IPS-15b (cell line): ENCODE results near the gene FCHO1.
A peak's percentile ranks its signal among the peaks of the same experiment; 100 is the strongest.

ENCODE experiments used
- H3K27me3 ChIP-seq: one replicate; pipeline ENCODE4 v1.6.1; 2013; ENCODE audit warnings: low read length; ENCODE audit not compliant: control insufficient read depth, insufficient read depth
- H3K36me3 ChIP-seq: one replicate; pipeline ENCODE4 v1.6.1; 2013; ENCODE audit warnings: low read length; ENCODE audit not compliant: control insufficient read depth, insufficient read depth
- H3K4me1 ChIP-seq: one replicate; pipeline ENCODE4 v1.6.1; 2013; ENCODE audit warnings: mild to moderate bottlenecking, low read length; ENCODE audit not compliant: control insufficient read depth, insufficient read depth
- H3K4me3 ChIP-seq: one replicate; pipeline ENCODE4 v1.5.1; 2013; ENCODE audit warnings: low read depth, low read length
- H3K9ac ChIP-seq: one replicate; pipeline ENCODE4 v1.6.1; 2013; ENCODE audit warnings: low read depth, mild to moderate bottlenecking, low read length
- H3K9me3 ChIP-seq: one replicate; pipeline ENCODE4 v1.6.1; 2013; ENCODE audit warnings: mild to moderate bottlenecking, low read length; ENCODE audit not compliant: control insufficient read depth, insufficient read depth

Gene FCHO1

GRCh38 chr19:17755443-17755890 lies 4.2 kb downstream of the FCHO1 start:
- no peak overlapping the region for H3K4me3 ChIP-seq
- no peaks in the 10 kb centered on the region for H3K36me3 ChIP-seq
- H3K4me1 ChIP-seq: no peaks in the 10 kb centered on the region
- H3K9me3 ChIP-seq: no peaks in the 10 kb centered on the region
- H3K27me3 ChIP-seq: no peaks in the 10 kb centered on the region
- H3K9ac ChIP-seq: no peak overlapping the region

- H3K9ac ChIP-seq: no peak overlapping the region
- H3K9me3 ChIP-seq: no peaks in the 10 kb centered on the region
- no peaks in the 10 kb centered on the region for H3K4me1 ChIP-seq
- no peak overlapping the region for H3K4me3 ChIP-seq
- no peaks in the 10 kb centered on the region for H3K27me3 ChIP-seq
- H3K36me3 ChIP-seq: no peaks in the 10 kb centered on the region
Observed at GRCh38 chr19:17755977-17756670, 4.8 kb downstream of the FCHO1 start.

- no peak overlapping the region for H3K9ac ChIP-seq
- H3K9me3 ChIP-seq: no peaks in the 10 kb centered on the region
- H3K36me3 ChIP-seq: no peaks in the 10 kb centered on the region
- no peaks in the 10 kb centered on the region for H3K27me3 ChIP-seq
- H3K4me3 ChIP-seq: no peak overlapping the region
- H3K4me1 ChIP-seq: no peaks in the 10 kb centered on the region
Observed at GRCh38 chr19:17757125-17757524, 5.8 kb downstream of the FCHO1 start.

- Histone ChIP-seq H3K4me3 (no peak overlapping the region), H3K9ac (no peak overlapping the region), H3K9me3 (no peaks in the 10 kb centered on the region), H3K36me3 (no peaks in the 10 kb centered on the region), H3K27me3 (no peaks in the 10 kb centered on the region), H3K4me1 (no peaks in the 10 kb centered on the region)
Observed at GRCh38 chr19:17758515-17758914, 7.2 kb downstream of the FCHO1 start.

GRCh38 chr19:17761148-17761547 lies 9.9 kb downstream of the FCHO1 start:
- no peaks in the 10 kb centered on the region for H3K36me3 ChIP-seq
- no peaks in the 10 kb centered on the region for H3K9me3 ChIP-seq
- no peaks in the 10 kb centered on the region for H3K27me3 ChIP-seq
- no peaks in the 10 kb centered on the region for H3K4me1 ChIP-seq
- no peak overlapping the region for H3K9ac ChIP-seq
- no peak overlapping the region for H3K4me3 ChIP-seq

GRCh38 chr19:17762505-17763229 lies 11.4 kb downstream of the FCHO1 start:
- Histone ChIP-seq H3K36me3 (no peaks in the 10 kb centered on the region), H3K9me3 (no peaks in the 10 kb centered on the region), H3K27me3 (no peaks in the 10 kb centered on the region), H3K9ac (no peak overlapping the region), H3K4me3 (peak overlapping the region; percentile 35), H3K4me1 (no peaks in the 10 kb centered on the region)

GRCh38 chr19:17764348-17764747 lies 13.1 kb downstream of the FCHO1 start:
- Histone ChIP-seq H3K36me3 (no peaks in the 10 kb centered on the region), H3K9ac (no peak overlapping the region), H3K9me3 (no peaks in the 10 kb centered on the region), H3K4me1 (no peaks in the 10 kb centered on the region), H3K27me3 (no peaks in the 10 kb centered on the region), H3K4me3 (no peak overlapping the region)

GRCh38 chr19:17765069-17765618 lies 13.9 kb downstream of the FCHO1 start:
- Histone ChIP-seq H3K4me1 (no peaks in the 10 kb centered on the region), H3K27me3 (no peaks in the 10 kb centered on the region), H3K4me3 (no peak overlapping the region), H3K36me3 (no peaks in the 10 kb centered on the region), H3K9me3 (no peaks in the 10 kb centered on the region), H3K9ac (no peak overlapping the region)

GRCh38 chr19:17766543-17767131 lies 15.4 kb downstream of the FCHO1 start:
- H3K4me1 ChIP-seq: no peaks in the 10 kb centered on the region
- H3K4me3 ChIP-seq: peak overlapping the region; percentile 27
- no peak overlapping the region for H3K9ac ChIP-seq
- H3K9me3 ChIP-seq: no peaks in the 10 kb centered on the region
- H3K36me3 ChIP-seq: no peaks in the 10 kb centered on the region
- no peaks in the 10 kb centered on the region for H3K27me3 ChIP-seq

- Histone ChIP-seq H3K4me1 (no peaks in the 10 kb centered on the region), H3K36me3 (peaks cover 5% of the 10 kb centered on the region), H3K9ac (no peak overlapping the region), H3K4me3 (no peak overlapping the region), H3K9me3 (no peaks in the 10 kb centered on the region), H3K27me3 (no peaks in the 10 kb centered on the region)
Observed at GRCh38 chr19:17767559-17767958, 16.3 kb downstream of the FCHO1 start.

GRCh38 chr19:17770613-17771012 lies 19.3 kb downstream of the FCHO1 start:
- H3K9me3 ChIP-seq: no peaks in the 10 kb centered on the region
- no peaks in the 10 kb centered on the region for H3K4me1 ChIP-seq
- no peak overlapping the region for H3K4me3 ChIP-seq
- H3K27me3 ChIP-seq: no peaks in the 10 kb centered on the region
- no peak overlapping the region for H3K9ac ChIP-seq
- H3K36me3 ChIP-seq: peaks cover 5% of the 10 kb centered on the region
